Measurements from ENCODE around the gene CTNNBIP1. TPM values are rescaled to one million over a fixed set of nuclear protein-coding genes. Genes with fewer than 3 reads are reported as not detected.

The CTNNBIP1 gene
- polyA plus RNA-seq, 1 donor from 2014 or later = 69.3 TPM

GRCh38 chr1:9883585-9884449 lies 26.3 kb downstream of the CTNNBIP1 start:
- H3K4me3 ChIP-seq (ENCODE audit: low read length) = no peak overlapping the region
- no peaks in the 10 kb centered on the region for H3K9me3 ChIP-seq (ENCODE audit: low read length)

DNA sequence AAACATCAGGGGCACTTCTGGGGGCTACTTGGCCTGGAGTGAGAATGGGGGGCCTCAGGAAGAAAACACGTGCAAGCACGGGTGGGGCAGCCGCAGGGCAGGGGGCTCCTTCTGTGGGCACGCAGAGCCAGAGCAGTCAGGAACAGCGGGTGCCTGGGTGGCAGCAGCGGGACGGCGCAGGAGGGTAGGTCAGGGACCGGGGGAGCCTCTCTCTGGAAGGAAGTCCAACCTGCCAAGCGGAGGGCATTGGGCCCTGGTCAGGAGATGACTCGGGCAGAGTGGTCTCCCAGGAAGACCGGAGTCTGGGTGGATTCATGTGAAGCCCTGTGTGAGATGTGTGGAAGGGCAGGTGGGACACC lies 27.1 kb downstream of the CTNNBIP1 start:
- no peaks in the 10 kb centered on the region for H3K9me3 ChIP-seq (ENCODE audit: low read length)
- no peaks in the 10 kb centered on the region for H3F3A ChIP-seq (ENCODE audit: insufficient read depth, low read length, poor library complexity, severe bottlenecking)
- H3K9ac ChIP-seq (ENCODE audit: low read length) = no peak overlapping the region
- H4K20me1 ChIP-seq (ENCODE audit: insufficient read depth) = no peaks in the 10 kb centered on the region
- H3K4me2 ChIP-seq (ENCODE audit: low read length) = no peak overlapping the region
- H3K79me2 ChIP-seq (replicated peaks; ENCODE audit: insufficient read depth, low read length) = no peaks in the 10 kb centered on the region
- H3K36me3 ChIP-seq (ENCODE audit: insufficient read depth, low read length) = no peaks in the 10 kb centered on the region
- no peaks in the 10 kb centered on the region for H3K27me3 ChIP-seq (ENCODE audit: insufficient read depth, low read depth, low read length)
- H3K27ac ChIP-seq (ENCODE audit: low read length) = no peak overlapping the region
- no peak overlapping the region for H3K4me3 ChIP-seq (ENCODE audit: low read length)
- H2AFZ ChIP-seq (ENCODE audit: low read depth, low read length) = no peak overlapping the region
- no peaks in the 10 kb centered on the region for H3K9me2 ChIP-seq (ENCODE audit: insufficient read depth, low read length)
- TF ChIP-seq EP300 (conservative IDR thresholded peaks at IDR 0.05; ENCODE audit: poor library complexity, severe bottlenecking) = no peak
- TF ChIP-seq EZH2 (IDR thresholded peaks at IDR 0.05; ENCODE audit: borderline replicate concordance, insufficient read depth, low read length, poor library complexity, severe bottlenecking) = no peak
- TF ChIP-seq RAD21 (conservative IDR thresholded peaks at IDR 0.05) = no peak
- TF ChIP-seq, protein P1, sequence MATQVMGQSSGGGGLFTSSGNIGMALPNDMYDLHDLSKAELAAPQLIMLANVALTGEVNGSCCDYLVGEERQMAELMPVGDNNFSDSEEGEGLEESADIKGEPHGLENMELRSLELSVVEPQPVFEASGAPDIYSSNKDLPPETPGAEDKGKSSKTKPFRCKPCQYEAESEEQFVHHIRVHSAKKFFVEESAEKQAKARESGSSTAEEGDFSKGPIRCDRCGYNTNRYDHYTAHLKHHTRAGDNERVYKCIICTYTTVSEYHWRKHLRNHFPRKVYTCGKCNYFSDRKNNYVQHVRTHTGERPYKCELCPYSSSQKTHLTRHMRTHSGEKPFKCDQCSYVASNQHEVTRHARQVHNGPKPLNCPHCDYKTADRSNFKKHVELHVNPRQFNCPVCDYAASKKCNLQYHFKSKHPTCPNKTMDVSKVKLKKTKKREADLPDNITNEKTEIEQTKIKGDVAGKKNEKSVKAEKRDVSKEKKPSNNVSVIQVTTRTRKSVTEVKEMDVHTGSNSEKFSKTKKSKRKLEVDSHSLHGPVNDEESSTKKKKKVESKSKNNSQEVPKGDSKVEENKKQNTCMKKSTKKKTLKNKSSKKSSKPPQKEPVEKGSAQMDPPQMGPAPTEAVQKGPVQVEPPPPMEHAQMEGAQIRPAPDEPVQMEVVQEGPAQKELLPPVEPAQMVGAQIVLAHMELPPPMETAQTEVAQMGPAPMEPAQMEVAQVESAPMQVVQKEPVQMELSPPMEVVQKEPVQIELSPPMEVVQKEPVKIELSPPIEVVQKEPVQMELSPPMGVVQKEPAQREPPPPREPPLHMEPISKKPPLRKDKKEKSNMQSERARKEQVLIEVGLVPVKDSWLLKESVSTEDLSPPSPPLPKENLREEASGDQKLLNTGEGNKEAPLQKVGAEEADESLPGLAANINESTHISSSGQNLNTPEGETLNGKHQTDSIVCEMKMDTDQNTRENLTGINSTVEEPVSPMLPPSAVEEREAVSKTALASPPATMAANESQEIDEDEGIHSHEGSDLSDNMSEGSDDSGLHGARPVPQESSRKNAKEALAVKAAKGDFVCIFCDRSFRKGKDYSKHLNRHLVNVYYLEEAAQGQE (IDR thresholded peaks at IDR 0.05; ENCODE audit: borderline replicate concordance) = no peak
- no peak for TF ChIP-seq MXI1 (conservative IDR thresholded peaks at IDR 0.05; ENCODE audit: poor library complexity, severe bottlenecking)
- no peak for TF ChIP-seq CTCF (IDR thresholded peaks at IDR 0.05; ENCODE audit: poor library complexity, severe bottlenecking)
- no peak for TF ChIP-seq POLR2AphosphoS5 (IDR thresholded peaks at IDR 0.05)

More at GRCh38 chr1:9883585-9884449, 26.3 kb downstream of the CTNNBIP1 start:
- no peaks in the 10 kb centered on the region for H3K79me2 ChIP-seq (replicated peaks; ENCODE audit: insufficient read depth, low read length)
- H3K9me2 ChIP-seq (ENCODE audit: insufficient read depth, low read length) = no peaks in the 10 kb centered on the region
- no peak overlapping the region for H3K4me2 ChIP-seq (ENCODE audit: low read length)
- TF ChIP-seq POLR2AphosphoS5 (IDR thresholded peaks at IDR 0.05) = no peak
- TF ChIP-seq, protein P1 (IDR thresholded peaks at IDR 0.05; ENCODE audit: borderline replicate concordance) = no peak
- TF ChIP-seq TAF1 (IDR thresholded peaks at IDR 0.05; ENCODE audit: low read depth) = no peak
- no peak for TF ChIP-seq SMC3 (conservative IDR thresholded peaks at IDR 0.05; ENCODE audit: poor library complexity)
- no peak for TF ChIP-seq EP300 (conservative IDR thresholded peaks at IDR 0.05; ENCODE audit: poor library complexity, severe bottlenecking)
- no peak for TF ChIP-seq EZH2 (IDR thresholded peaks at IDR 0.05; ENCODE audit: borderline replicate concordance, insufficient read depth, low read length, poor library complexity, severe bottlenecking)
- no peak for TF ChIP-seq RAD21 (conservative IDR thresholded peaks at IDR 0.05)
- no peak for TF ChIP-seq CTCF (IDR thresholded peaks at IDR 0.05; ENCODE audit: poor library complexity, severe bottlenecking)
- TF ChIP-seq MXI1 (conservative IDR thresholded peaks at IDR 0.05; ENCODE audit: poor library complexity, severe bottlenecking) = no peak
- H3K27ac ChIP-seq (ENCODE audit: low read length) = no peak overlapping the region
- H3K36me3 ChIP-seq (ENCODE audit: insufficient read depth, low read length) = no peaks in the 10 kb centered on the region
- H3K27me3 ChIP-seq (ENCODE audit: insufficient read depth, low read depth, low read length) = no peaks in the 10 kb centered on the region
- no peak overlapping the region for H2AFZ ChIP-seq (ENCODE audit: low read depth, low read length)
- no peak overlapping the region for H3K9ac ChIP-seq (ENCODE audit: low read length)
- H3F3A ChIP-seq (ENCODE audit: insufficient read depth, low read length, poor library complexity, severe bottlenecking) = no peaks in the 10 kb centered on the region
- no peaks in the 10 kb centered on the region for H4K20me1 ChIP-seq (ENCODE audit: insufficient read depth)
